HG02610 (cell line): Measurements from ENCODE around the gene PLD3.
"Not testable (repeated sequence)": the region's sequence is repeated elsewhere in the genome, so short reads cannot be mapped to it uniquely, and the experiment has no call there.

Experiments used
- ATAC-seq: cut with Tn5 transposase; IDR thresholded peaks from one replicate; pipeline ENCODE4 v1.9.1; 2021; ENCODE audit warnings: mild to moderate bottlenecking, moderate library complexity; ENCODE audit not compliant: unreplicated experiment

The PLD3 gene

GRCh38 chr19:40387155-40387554 is 38.7 kb downstream of the PLD3 start:
- ATAC-seq, result no peak

- ATAC-seq, result no peak
Measured at GRCh38 chr19:40388481-40388880, 40.0 kb downstream of the PLD3 start.

GRCh38 chr19:40389404-40390083 is 41.0 kb downstream of the PLD3 start:
- no peak for ATAC-seq

- ATAC-seq, result no peak
Measured at GRCh38 chr19:40390084-40390742, 41.7 kb downstream of the PLD3 start, which contains the start of gene HIPK4. Gene HIPK4 (minus strand): TSS chr19:40390181. CDS start chr19:40389902, 279 bp downstream.

GRCh38 chr19:40392123-40392522 is 43.6 kb downstream of the PLD3 start:
- no peak for ATAC-seq

GRCh38 chr19:40392894-40393517 is 44.5 kb downstream of the PLD3 start:
- ATAC-seq, result no peak

GRCh38 chr19:40393894-40394815 is 45.7 kb downstream of the PLD3 start:
- ATAC-seq, result no peak

GRCh38 chr19:40394816-40395210 is 46.3 kb downstream of the PLD3 start:
- ATAC-seq, result no peak

GRCh38 chr19:40395956-40396355 is 47.5 kb downstream of the PLD3 start:
- ATAC-seq, result no peak

- ATAC-seq, result no peak
Measured at GRCh38 chr19:40396886-40397567, 48.5 kb downstream of the PLD3 start.

- no peak for ATAC-seq
Measured at GRCh38 chr19:40397568-40397906, 49.0 kb downstream of the PLD3 start.

GRCh38 chr19:40398417-40399131 is 50.1 kb downstream of the PLD3 start:
- no peak for ATAC-seq

GRCh38 chr19:40400559-40400958 is 52.1 kb downstream of the PLD3 start:
- no peak for ATAC-seq

GRCh38 chr19:40403262-40403984 is 54.9 kb downstream of the PLD3 start:
- ATAC-seq, result peak; percentile 54

GRCh38 chr19:40407714-40408597 is 59.5 kb downstream of the PLD3 start:
- ATAC-seq, result no peak

GRCh38 chr19:40408598-40408925 is 60.1 kb downstream of the PLD3 start:
- ATAC-seq, result not testable (repeated sequence)

GRCh38 chr19:40410030-40410389 is 61.5 kb downstream of the PLD3 start:
- ATAC-seq, result no peak

GRCh38 chr19:40411125-40411842 is 62.8 kb downstream of the PLD3 start:
- ATAC-seq, result no peak
